Measurements from ENCODE around the gene SPHK1.

Gene SPHK1

GRCh38 chr17:76383546-76384221 is 725 bp upstream of the SPHK1 start:
- H3K4me1 ChIP-seq (ENCODE audit: insufficient read depth, low read length), result peaks cover 13% of the 10 kb centered on the region
- H3K4me3 ChIP-seq (ENCODE audit: low read length), result peak overlapping the region; percentile 59
- H3K9me3 ChIP-seq (ENCODE audit: low read length), result no peaks in the 10 kb centered on the region
- peaks cover 7% of the 10 kb centered on the region for H3K36me3 ChIP-seq (ENCODE audit: insufficient read depth, low read length)
- H2AFZ ChIP-seq (ENCODE audit: low read depth, low read length), result peak overlapping the region; percentile 91
- no peaks in the 10 kb centered on the region for H3K27me3 ChIP-seq (ENCODE audit: insufficient read depth, low read length)

- H3K9me3 ChIP-seq (ENCODE audit: low read length), result no peaks in the 10 kb centered on the region
- H3K4me3 ChIP-seq (ENCODE audit: low read length), result peak overlapping the region; percentile 59
- peaks cover 13% of the 10 kb centered on the region for H3K4me1 ChIP-seq (ENCODE audit: insufficient read depth, low read length)
- peaks cover 9% of the 10 kb centered on the region for H3K36me3 ChIP-seq (ENCODE audit: insufficient read depth, low read length)
- H2AFZ ChIP-seq (ENCODE audit: low read depth, low read length), result peak overlapping the region; percentile 91
- no peaks in the 10 kb centered on the region for H3K27me3 ChIP-seq (ENCODE audit: insufficient read depth, low read length)
Measured at GRCh38 chr17:76384987-76385891, 830 bp downstream of the SPHK1 start.

- no peak overlapping the region for H2AFZ ChIP-seq (ENCODE audit: low read depth, low read length)
- H3K27me3 ChIP-seq (ENCODE audit: insufficient read depth, low read length), result no peaks in the 10 kb centered on the region
- H3K4me3 ChIP-seq (ENCODE audit: low read length), result no peak overlapping the region
- H3K4me1 ChIP-seq (ENCODE audit: insufficient read depth, low read length), result peaks cover 13% of the 10 kb centered on the region
- H3K36me3 ChIP-seq (ENCODE audit: insufficient read depth, low read length), result peaks cover 17% of the 10 kb centered on the region
- no peaks in the 10 kb centered on the region for H3K9me3 ChIP-seq (ENCODE audit: low read length)
Measured at GRCh38 chr17:76385892-76386786, 1.7 kb downstream of the SPHK1 start.

- no peaks in the 10 kb centered on the region for H3K27me3 ChIP-seq (ENCODE audit: insufficient read depth, low read length)
- no peak overlapping the region for H3K4me3 ChIP-seq (ENCODE audit: low read length)
- H2AFZ ChIP-seq (ENCODE audit: low read depth, low read length), result no peak overlapping the region
- H3K4me1 ChIP-seq (ENCODE audit: insufficient read depth, low read length), result peaks cover 4% of the 10 kb centered on the region
- no peaks in the 10 kb centered on the region for H3K9me3 ChIP-seq (ENCODE audit: low read length)
- peaks cover 27% of the 10 kb centered on the region for H3K36me3 ChIP-seq (ENCODE audit: insufficient read depth, low read length)
Measured at GRCh38 chr17:76386966-76387765, 2.8 kb downstream of the SPHK1 start.

GRCh38 chr17:76388966-76389888 is 4.8 kb downstream of the SPHK1 start:
- peaks cover 35% of the 10 kb centered on the region for H3K36me3 ChIP-seq (ENCODE audit: insufficient read depth, low read length)
- H3K4me3 ChIP-seq (ENCODE audit: low read length), result no peak overlapping the region
- H2AFZ ChIP-seq (ENCODE audit: low read depth, low read length), result no peak overlapping the region
- no peaks in the 10 kb centered on the region for H3K9me3 ChIP-seq (ENCODE audit: low read length)
- H3K27me3 ChIP-seq (ENCODE audit: insufficient read depth, low read length), result no peaks in the 10 kb centered on the region
- no peaks in the 10 kb centered on the region for H3K4me1 ChIP-seq (ENCODE audit: insufficient read depth, low read length)

GRCh38 chr17:76390003-76390421 is 5.6 kb downstream of the SPHK1 start:
- peaks cover 38% of the 10 kb centered on the region for H3K36me3 ChIP-seq (ENCODE audit: insufficient read depth, low read length)
- H3K4me3 ChIP-seq (ENCODE audit: low read length), result no peak overlapping the region
- H3K4me1 ChIP-seq (ENCODE audit: insufficient read depth, low read length), result no peaks in the 10 kb centered on the region
- no peaks in the 10 kb centered on the region for H3K9me3 ChIP-seq (ENCODE audit: low read length)
- H2AFZ ChIP-seq (ENCODE audit: low read depth, low read length), result no peak overlapping the region
- no peaks in the 10 kb centered on the region for H3K27me3 ChIP-seq (ENCODE audit: insufficient read depth, low read length)

- Histone ChIP-seq H3K36me3 (ENCODE audit: insufficient read depth, low read length) (peaks cover 48% of the 10 kb centered on the region), H2AFZ (ENCODE audit: low read depth, low read length) (no peak overlapping the region), H3K4me3 (ENCODE audit: low read length) (no peak overlapping the region), H3K4me1 (ENCODE audit: insufficient read depth, low read length) (no peaks in the 10 kb centered on the region), H3K9me3 (ENCODE audit: low read length) (no peaks in the 10 kb centered on the region), H3K27me3 (ENCODE audit: insufficient read depth, low read length) (no peaks in the 10 kb centered on the region)
Measured at GRCh38 chr17:76391200-76391715, 6.8 kb downstream of the SPHK1 start.

GRCh38 chr17:76394166-76394565 is 9.8 kb downstream of the SPHK1 start:
- H3K36me3 ChIP-seq (ENCODE audit: insufficient read depth, low read length), result peaks cover 66% of the 10 kb centered on the region
- no peaks in the 10 kb centered on the region for H3K27me3 ChIP-seq (ENCODE audit: insufficient read depth, low read length)
- H3K9me3 ChIP-seq (ENCODE audit: low read length), result no peaks in the 10 kb centered on the region
- H3K4me1 ChIP-seq (ENCODE audit: insufficient read depth, low read length), result no peaks in the 10 kb centered on the region
- H2AFZ ChIP-seq (ENCODE audit: low read depth, low read length), result no peak overlapping the region
- H3K4me3 ChIP-seq (ENCODE audit: low read length), result no peak overlapping the region

- Histone ChIP-seq H3K4me1 (ENCODE audit: insufficient read depth, low read length) (no peaks in the 10 kb centered on the region), H2AFZ (ENCODE audit: low read depth, low read length) (no peak overlapping the region), H3K36me3 (ENCODE audit: insufficient read depth, low read length) (peaks cover 77% of the 10 kb centered on the region), H3K27me3 (ENCODE audit: insufficient read depth, low read length) (no peaks in the 10 kb centered on the region), H3K4me3 (ENCODE audit: low read length) (no peak overlapping the region), H3K9me3 (ENCODE audit: low read length) (no peaks in the 10 kb centered on the region)
Measured at GRCh38 chr17:76395980-76396379, 11.6 kb downstream of the SPHK1 start.

GRCh38 chr17:76397184-76397583 is 12.8 kb downstream of the SPHK1 start:
- H3K4me1 ChIP-seq (ENCODE audit: insufficient read depth, low read length), result no peaks in the 10 kb centered on the region
- no peak overlapping the region for H3K4me3 ChIP-seq (ENCODE audit: low read length)
- H3K9me3 ChIP-seq (ENCODE audit: low read length), result no peaks in the 10 kb centered on the region
- peaks cover 76% of the 10 kb centered on the region for H3K36me3 ChIP-seq (ENCODE audit: insufficient read depth, low read length)
- H2AFZ ChIP-seq (ENCODE audit: low read depth, low read length), result no peak overlapping the region
- H3K27me3 ChIP-seq (ENCODE audit: insufficient read depth, low read length), result no peaks in the 10 kb centered on the region

- Histone ChIP-seq H3K4me3 (ENCODE audit: low read length) (no peak overlapping the region), H2AFZ (ENCODE audit: low read depth, low read length) (no peak overlapping the region), H3K36me3 (ENCODE audit: insufficient read depth, low read length) (peaks cover 83% of the 10 kb centered on the region), H3K4me1 (ENCODE audit: insufficient read depth, low read length) (no peaks in the 10 kb centered on the region), H3K9me3 (ENCODE audit: low read length) (no peaks in the 10 kb centered on the region), H3K27me3 (ENCODE audit: insufficient read depth, low read length) (no peaks in the 10 kb centered on the region)
Measured at GRCh38 chr17:76397687-76398522, 13.5 kb downstream of the SPHK1 start.
